MM.1S (cell line): ENCODE data around the gene IRF2BPL.

Source experiments
- DNase-seq: peaks from one replicate; pipeline ENCODE4 v3.0.0-alpha.2; 2015
- H2AFZ ChIP-seq: fragments of 300-600 bp; sonication (generic); 2 replicates; pipeline ENCODE4 v1.6.0; 2016; ENCODE audit warnings: antibody characterized with exemption, low read length
- H3F3A ChIP-seq: fragments of 300-600 bp; sonication (generic); 2 replicates; pipeline ENCODE4 v1.6.1; 2016; ENCODE audit warnings: mild to moderate bottlenecking, antibody characterized with exemption, low read length, moderate library complexity, mixed read lengths; ENCODE audit not compliant: insufficient read depth
- H3K27ac ChIP-seq: fragments of 300-600 bp; sonication (generic); 2 replicates; pipeline ENCODE4 v1.5.1; 2016; ENCODE audit warnings: mild to moderate bottlenecking, low read length
- H3K27me3 ChIP-seq: fragments of 300-600 bp; sonication (generic); replicated peaks from 2 replicates; pipeline ENCODE4 v1.6.0; 2016; ENCODE audit warnings: low read length; ENCODE audit not compliant: insufficient read depth
- H3K36me3 ChIP-seq: fragments of 300-600 bp; sonication (generic); replicated peaks from 2 replicates; pipeline ENCODE4 v1.6.1; 2016; ENCODE audit warnings: mild to moderate bottlenecking, low read length, mixed read lengths; ENCODE audit not compliant: insufficient read depth
- H3K4me1 ChIP-seq: fragments of 300-600 bp; sonication (generic); 2 replicates; pipeline ENCODE4 v1.6.1; 2016; ENCODE audit warnings: low read length, mixed read lengths
- H3K4me2 ChIP-seq: fragments of 300-600 bp; sonication (generic); 2 replicates; pipeline ENCODE4 v1.6.0; 2016; ENCODE audit warnings: low read depth, low read length
- H3K4me3 ChIP-seq: fragments of 300-600 bp; sonication (generic); 2 replicates; pipeline ENCODE4 v1.5.1; 2016; ENCODE audit warnings: low read length, mixed read lengths
- H3K79me2 ChIP-seq: fragments of 300-600 bp; sonication (generic); 2 replicates; pipeline ENCODE4 v1.6.1; 2016; ENCODE audit warnings: mixed run types, low read length, mixed read lengths
- H3K9ac ChIP-seq: fragments of 300-600 bp; sonication (generic); 2 replicates; pipeline ENCODE4 v1.6.1; 2016; ENCODE audit warnings: low read length, mixed read lengths
- H3K9me2 ChIP-seq: fragments of 300-600 bp; sonication (generic); replicated peaks from 2 replicates; pipeline ENCODE4 v1.6.1; 2016; ENCODE audit warnings: mild to moderate bottlenecking, low read length, mixed read lengths; ENCODE audit not compliant: insufficient read depth
- H3K9me3 ChIP-seq: fragments of 300-600 bp; sonication (generic); replicated peaks from 2 replicates; pipeline ENCODE4 v1.6.1; 2016; ENCODE audit warnings: mild to moderate bottlenecking, low read length, mixed read lengths; ENCODE audit not compliant: insufficient read depth
- H4K20me1 ChIP-seq: fragments of 300-600 bp; sonication (generic); 2 replicates; pipeline ENCODE4 v1.6.1; 2016; ENCODE audit warnings: mild to moderate bottlenecking, low read length, moderate library complexity, mixed read lengths; ENCODE audit not compliant: insufficient read depth
- EZH2 ChIP-seq: fragments of 300-600 bp; sonication (generic); optimal IDR thresholded peaks from 2 replicates; pipeline ENCODE3; 2017; ENCODE audit warnings: low read depth, mild to moderate bottlenecking, antibody characterized with exemption, low read length, mixed read lengths
- EZH2phosphoT487 ChIP-seq: fragments of 300-600 bp; sonication (generic); IDR thresholded peaks from 2 replicates; pipeline ENCODE4 v1.6.1; 2018; ENCODE audit warnings: antibody characterized with exemption, low read length
- TF ChIP-seq, protein P1 (sequence below): fragments of 300-600 bp; sonication (generic); IDR thresholded peaks from 2 replicates; pipeline ENCODE4 v1.5.1; 2016; ENCODE audit warnings: antibody characterized with exemption, low read length, mixed read lengths

IRF2BPL gene

DNA sequence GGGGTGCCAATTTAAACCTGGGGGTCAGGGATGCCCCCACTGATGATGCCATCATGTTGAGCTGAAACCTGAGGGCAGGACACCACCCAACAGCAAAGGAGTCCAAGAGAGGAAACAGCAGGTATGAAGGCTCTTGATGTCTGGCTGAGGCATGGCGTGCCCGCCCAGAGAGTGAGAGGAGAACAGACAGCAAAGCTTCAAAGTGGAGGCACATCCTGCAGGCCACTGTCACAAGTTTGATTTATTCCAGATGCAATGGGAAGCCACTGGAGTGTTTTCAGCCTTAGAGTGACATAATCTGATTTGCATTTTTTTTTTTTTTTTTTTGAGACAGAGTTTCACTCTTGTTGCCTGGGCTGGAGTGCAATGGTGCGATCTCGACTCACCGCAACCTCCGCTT, 34.8 kb downstream of the IRF2BPL start:
- Histone ChIP-seq H3K4me3 (no peak overlapping the region), H2AFZ (no peak overlapping the region), H4K20me1 (no peaks in the 10 kb centered on the region), H3K36me3 (no peaks in the 10 kb centered on the region), H3K9me2 (no peaks in the 10 kb centered on the region), H3K4me2 (no peak overlapping the region), H3K9me3 (no peaks in the 10 kb centered on the region), H3K27ac (no peak overlapping the region), H3F3A (no peaks in the 10 kb centered on the region), H3K27me3 (no peaks in the 10 kb centered on the region), H3K79me2 (no peaks in the 10 kb centered on the region), H3K4me1 (peaks cover 8% of the 10 kb centered on the region), H3K9ac (no peak overlapping the region)
- no peak for DNase-seq
- TF ChIP-seq EZH2 (no peak), EZH2phosphoT487 (no peak)
- TF ChIP-seq, protein P1, sequence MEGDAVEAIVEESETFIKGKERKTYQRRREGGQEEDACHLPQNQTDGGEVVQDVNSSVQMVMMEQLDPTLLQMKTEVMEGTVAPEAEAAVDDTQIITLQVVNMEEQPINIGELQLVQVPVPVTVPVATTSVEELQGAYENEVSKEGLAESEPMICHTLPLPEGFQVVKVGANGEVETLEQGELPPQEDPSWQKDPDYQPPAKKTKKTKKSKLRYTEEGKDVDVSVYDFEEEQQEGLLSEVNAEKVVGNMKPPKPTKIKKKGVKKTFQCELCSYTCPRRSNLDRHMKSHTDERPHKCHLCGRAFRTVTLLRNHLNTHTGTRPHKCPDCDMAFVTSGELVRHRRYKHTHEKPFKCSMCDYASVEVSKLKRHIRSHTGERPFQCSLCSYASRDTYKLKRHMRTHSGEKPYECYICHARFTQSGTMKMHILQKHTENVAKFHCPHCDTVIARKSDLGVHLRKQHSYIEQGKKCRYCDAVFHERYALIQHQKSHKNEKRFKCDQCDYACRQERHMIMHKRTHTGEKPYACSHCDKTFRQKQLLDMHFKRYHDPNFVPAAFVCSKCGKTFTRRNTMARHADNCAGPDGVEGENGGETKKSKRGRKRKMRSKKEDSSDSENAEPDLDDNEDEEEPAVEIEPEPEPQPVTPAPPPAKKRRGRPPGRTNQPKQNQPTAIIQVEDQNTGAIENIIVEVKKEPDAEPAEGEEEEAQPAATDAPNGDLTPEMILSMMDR = no peak

DNA sequence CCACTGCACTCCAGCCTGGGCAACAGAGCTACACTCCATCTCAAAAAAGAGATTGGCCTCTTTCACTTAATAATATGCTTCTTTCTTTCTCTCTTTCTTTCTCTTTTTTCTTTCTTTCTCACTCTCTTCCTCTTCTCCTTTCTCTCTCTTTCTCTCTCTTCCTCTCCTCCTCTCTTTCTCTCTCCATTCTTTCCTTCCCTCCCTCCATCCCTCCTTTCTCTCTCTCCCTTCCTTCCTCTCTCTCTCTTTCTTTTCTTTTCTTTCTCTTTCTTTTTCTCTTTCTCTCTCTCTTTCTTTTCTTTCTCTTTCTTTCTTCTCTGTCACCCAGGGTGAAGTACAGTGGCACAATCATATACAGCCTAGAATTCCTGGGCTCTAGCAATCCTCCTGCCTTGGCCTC, 38.4 kb downstream of the IRF2BPL start:
- H4K20me1 ChIP-seq = no peaks in the 10 kb centered on the region
- no peak overlapping the region for H3K9ac ChIP-seq
- H3K27ac ChIP-seq = no peak overlapping the region
- H3K27me3 ChIP-seq = no peaks in the 10 kb centered on the region
- no peak for DNase-seq
- H3K4me2 ChIP-seq = no peak overlapping the region
- no peaks in the 10 kb centered on the region for H3K9me2 ChIP-seq
- H3K9me3 ChIP-seq = no peaks in the 10 kb centered on the region
- no peak for TF ChIP-seq EZH2
- TF ChIP-seq EZH2phosphoT487 = no peak
- TF ChIP-seq, protein P1 = no peak
- no peaks in the 10 kb centered on the region for H3F3A ChIP-seq
- no peak overlapping the region for H2AFZ ChIP-seq
- H3K4me3 ChIP-seq = no peak overlapping the region
- H3K4me1 ChIP-seq = no peaks in the 10 kb centered on the region
- H3K79me2 ChIP-seq = no peaks in the 10 kb centered on the region
- no peaks in the 10 kb centered on the region for H3K36me3 ChIP-seq

GRCh38 chr14:76987956-76988520, 40.5 kb downstream of the IRF2BPL start:
- Histone ChIP-seq H3K9ac (no peak overlapping the region), H3K4me2 (no peak overlapping the region), H3K4me1 (no peaks in the 10 kb centered on the region), H3K27ac (no peak overlapping the region), H3K27me3 (no peaks in the 10 kb centered on the region), H3K9me3 (no peaks in the 10 kb centered on the region), H2AFZ (no peak overlapping the region), H4K20me1 (no peaks in the 10 kb centered on the region), H3K79me2 (no peaks in the 10 kb centered on the region), H3K4me3 (no peak overlapping the region), H3F3A (no peaks in the 10 kb centered on the region), H3K36me3 (no peaks in the 10 kb centered on the region), H3K9me2 (no peaks in the 10 kb centered on the region)
- no peak for DNase-seq
- TF ChIP-seq, protein P1 = no peak
- TF ChIP-seq EZH2phosphoT487 = no peak
- TF ChIP-seq EZH2 = no peak
